Fibroblast of pulmonary artery (primary cell): ENCODE data around the gene GUCD1.

Experiments used
- DNase-seq: peaks from one replicate; pipeline ENCODE4 v3.0.0-alpha.2; 2010; ENCODE audit warnings: low read depth
- H3K4me3 ChIP-seq: replicated peaks from 2 replicates; pipeline ENCODE4 v1.5.1; 2011; ENCODE audit warnings: low read depth, mild to moderate bottlenecking, control low read depth, low read length, moderate library complexity
- TF ChIP-seq, protein P1 (sequence below): IDR thresholded peaks from 2 replicates; pipeline ENCODE4 v1.5.1; 2011; ENCODE audit warnings: mild to moderate bottlenecking, control low read depth, low read length, inconsistent platforms; ENCODE audit errors: missing control alignments

GUCD1 gene

GRCh38 chr22:24591286-24591830, 36.4 kb upstream of the GUCD1 start:
- TF ChIP-seq, protein P1, sequence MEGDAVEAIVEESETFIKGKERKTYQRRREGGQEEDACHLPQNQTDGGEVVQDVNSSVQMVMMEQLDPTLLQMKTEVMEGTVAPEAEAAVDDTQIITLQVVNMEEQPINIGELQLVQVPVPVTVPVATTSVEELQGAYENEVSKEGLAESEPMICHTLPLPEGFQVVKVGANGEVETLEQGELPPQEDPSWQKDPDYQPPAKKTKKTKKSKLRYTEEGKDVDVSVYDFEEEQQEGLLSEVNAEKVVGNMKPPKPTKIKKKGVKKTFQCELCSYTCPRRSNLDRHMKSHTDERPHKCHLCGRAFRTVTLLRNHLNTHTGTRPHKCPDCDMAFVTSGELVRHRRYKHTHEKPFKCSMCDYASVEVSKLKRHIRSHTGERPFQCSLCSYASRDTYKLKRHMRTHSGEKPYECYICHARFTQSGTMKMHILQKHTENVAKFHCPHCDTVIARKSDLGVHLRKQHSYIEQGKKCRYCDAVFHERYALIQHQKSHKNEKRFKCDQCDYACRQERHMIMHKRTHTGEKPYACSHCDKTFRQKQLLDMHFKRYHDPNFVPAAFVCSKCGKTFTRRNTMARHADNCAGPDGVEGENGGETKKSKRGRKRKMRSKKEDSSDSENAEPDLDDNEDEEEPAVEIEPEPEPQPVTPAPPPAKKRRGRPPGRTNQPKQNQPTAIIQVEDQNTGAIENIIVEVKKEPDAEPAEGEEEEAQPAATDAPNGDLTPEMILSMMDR: no peak
- no peak for DNase-seq
- no peak overlapping the region for H3K4me3 ChIP-seq

- TF ChIP-seq, protein P1: no peak
- H3K4me3 ChIP-seq: no peak overlapping the region
- DNase-seq: no peak
Observed at GRCh38 chr22:24590596-24591173, 35.7 kb upstream of the GUCD1 start.

GRCh38 chr22:24589518-24590030, 34.6 kb upstream of the GUCD1 start:
- TF ChIP-seq, protein P1: no peak
- DNase-seq: no peak
- no peak overlapping the region for H3K4me3 ChIP-seq

DNA sequence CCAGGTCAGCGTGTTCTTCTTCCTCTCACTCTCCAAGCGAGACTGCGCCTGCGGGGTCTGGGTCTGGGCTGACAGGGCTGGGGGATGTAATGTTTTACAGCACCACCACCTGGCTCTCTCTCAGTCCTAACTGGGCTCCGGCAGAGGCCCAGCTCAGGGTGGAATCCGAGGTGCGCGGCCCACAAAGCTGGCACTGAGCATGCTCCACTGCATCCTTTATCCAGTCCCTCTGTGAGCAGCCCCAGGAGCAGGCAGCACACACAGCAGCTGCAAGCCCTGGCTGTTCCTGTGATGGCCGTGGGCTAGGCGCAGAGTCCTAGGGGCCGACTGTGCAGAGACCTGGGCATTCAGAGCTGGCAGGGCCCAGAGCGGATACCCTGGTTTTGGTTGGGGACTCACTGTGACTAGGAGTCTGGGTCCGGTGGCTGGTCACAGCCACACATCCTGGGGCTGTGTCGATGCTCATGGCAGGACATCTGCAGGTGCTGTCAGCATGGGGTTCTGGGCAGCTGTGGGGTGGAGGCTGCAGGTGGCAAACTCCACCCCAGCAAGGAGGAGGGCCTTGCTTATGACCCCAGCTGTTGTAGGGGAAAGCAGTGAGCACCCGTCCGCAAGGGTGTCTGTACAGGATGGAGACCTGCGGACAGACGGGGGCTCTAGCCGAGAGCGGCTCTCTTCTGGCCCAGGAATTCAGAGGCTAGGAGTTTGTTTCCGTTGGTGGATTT, 34.0 kb upstream of the GUCD1 start:
- TF ChIP-seq, protein P1: no peak
- no peak for DNase-seq
- no peak overlapping the region for H3K4me3 ChIP-seq

- no peak overlapping the region for H3K4me3 ChIP-seq
- TF ChIP-seq, protein P1: no peak
- no peak for DNase-seq
Observed at GRCh38 chr22:24588381-24588756, 33.4 kb upstream of the GUCD1 start.

GRCh38 chr22:24587948-24588347, 33.0 kb upstream of the GUCD1 start:
- no peak overlapping the region for H3K4me3 ChIP-seq
- no peak for DNase-seq
- TF ChIP-seq, protein P1: no peak

DNA sequence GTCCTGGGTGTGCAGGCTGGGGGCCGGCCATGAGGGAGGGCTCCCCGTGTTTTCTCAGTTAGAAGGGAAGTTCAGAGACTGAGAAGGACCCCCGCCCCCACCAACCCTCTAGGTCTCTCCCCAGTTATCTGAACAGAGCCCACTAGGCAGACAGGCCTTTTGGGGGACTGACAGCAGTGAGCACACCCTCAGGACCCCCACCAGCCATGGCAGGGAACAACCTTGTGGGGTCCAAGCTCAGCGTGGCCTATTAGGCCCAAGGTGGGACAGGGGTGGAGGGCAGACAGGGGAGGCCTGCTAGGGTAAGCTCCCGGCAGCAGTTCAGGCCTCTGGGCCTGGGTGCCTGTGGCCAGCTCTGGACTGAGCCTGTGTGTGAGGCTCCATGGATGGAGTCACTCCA, 32.3 kb upstream of the GUCD1 start:
- DNase-seq: no peak
- H3K4me3 ChIP-seq: no peak overlapping the region
- TF ChIP-seq, protein P1: no peak
